PC-9 (cell line): Measurements from ENCODE around the gene SEC16A.

Experiments used
- EZH2 ChIP-seq: fragments of 200-600 bp; sonication (generic); IDR thresholded peaks from 2 replicates; pipeline ENCODE4 v1.8.0; 2017; ENCODE audit warnings: antibody characterized with exemption, low read depth
- TF ChIP-seq, protein P1 (sequence below): fragments of 200-600 bp; sonication (generic); conservative IDR thresholded peaks from 2 replicates; pipeline ENCODE4 v1.6.1; 2017; ENCODE audit warnings: mixed run types, antibody characterized with exemption, mild to moderate bottlenecking, moderate library complexity

DNA sequence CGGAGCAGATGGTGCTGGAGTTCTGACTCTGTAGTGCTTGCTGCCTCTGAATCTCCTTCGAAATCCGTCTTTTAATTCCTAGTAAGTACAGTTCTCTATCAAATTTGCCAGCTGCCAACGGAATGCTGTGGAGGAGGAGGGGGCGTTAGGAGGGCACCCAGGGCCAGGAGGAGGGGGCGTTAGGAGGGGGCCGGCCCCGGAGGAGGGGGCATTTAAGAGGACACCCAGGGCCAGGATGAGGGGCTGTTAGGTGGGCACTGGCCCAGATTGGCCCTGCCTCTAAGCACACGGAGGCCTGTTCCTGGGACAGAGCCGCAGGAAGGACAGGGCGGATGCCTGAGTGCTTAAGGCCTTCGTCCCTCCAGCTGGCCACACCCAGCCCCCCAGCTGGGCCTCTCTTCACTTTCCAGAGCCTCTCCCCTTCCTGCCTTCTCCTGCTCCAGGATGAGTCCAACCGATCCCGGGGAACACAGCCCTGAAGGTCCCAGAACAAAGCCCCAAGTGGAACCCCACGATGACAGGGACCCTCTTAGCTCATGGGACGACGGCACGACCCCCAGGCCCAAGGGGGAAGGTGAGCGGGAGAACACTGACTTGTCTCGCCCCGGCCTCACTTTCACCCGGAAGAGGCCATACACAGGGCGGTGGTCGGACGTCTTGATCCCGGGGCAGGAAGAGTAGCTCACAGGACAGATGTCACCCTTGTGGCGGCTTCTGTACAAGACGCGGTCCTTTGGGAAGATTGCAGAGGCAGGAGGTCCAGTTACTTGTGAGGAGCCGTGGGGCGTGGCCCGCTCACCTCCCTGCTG lies 53.0 kb downstream of the SEC16A start:
- TF ChIP-seq, protein P1, sequence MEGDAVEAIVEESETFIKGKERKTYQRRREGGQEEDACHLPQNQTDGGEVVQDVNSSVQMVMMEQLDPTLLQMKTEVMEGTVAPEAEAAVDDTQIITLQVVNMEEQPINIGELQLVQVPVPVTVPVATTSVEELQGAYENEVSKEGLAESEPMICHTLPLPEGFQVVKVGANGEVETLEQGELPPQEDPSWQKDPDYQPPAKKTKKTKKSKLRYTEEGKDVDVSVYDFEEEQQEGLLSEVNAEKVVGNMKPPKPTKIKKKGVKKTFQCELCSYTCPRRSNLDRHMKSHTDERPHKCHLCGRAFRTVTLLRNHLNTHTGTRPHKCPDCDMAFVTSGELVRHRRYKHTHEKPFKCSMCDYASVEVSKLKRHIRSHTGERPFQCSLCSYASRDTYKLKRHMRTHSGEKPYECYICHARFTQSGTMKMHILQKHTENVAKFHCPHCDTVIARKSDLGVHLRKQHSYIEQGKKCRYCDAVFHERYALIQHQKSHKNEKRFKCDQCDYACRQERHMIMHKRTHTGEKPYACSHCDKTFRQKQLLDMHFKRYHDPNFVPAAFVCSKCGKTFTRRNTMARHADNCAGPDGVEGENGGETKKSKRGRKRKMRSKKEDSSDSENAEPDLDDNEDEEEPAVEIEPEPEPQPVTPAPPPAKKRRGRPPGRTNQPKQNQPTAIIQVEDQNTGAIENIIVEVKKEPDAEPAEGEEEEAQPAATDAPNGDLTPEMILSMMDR = no peak
- no peak for TF ChIP-seq EZH2
